HCT116 (cell line): ENCODE results near the gene VAMP2. TPM values are rescaled to one million over a fixed set of nuclear protein-coding genes. Genes with fewer than 3 reads are reported as not detected.

Experiments
- ATAC-seq: fragments of 200-7000 bp; cut with Tn5 transposase; 2 replicates; pipeline ENCODE4 v1.9.1; 2020; ENCODE audit warnings: mild to moderate bottlenecking, moderate library complexity
- BruUV-seq: library from RNA; stranded (reverse); fragments of 400-500 nt; replicated peaks from 2 replicates; lab custom pipeline; 2021; lab: Mats Ljungman, UMichigan
- CTCF ChIA-PET: fragments of 300-600 bp; sonication (Branson Sonifier 250); formaldehyde crosslinking; loops from one replicate; lab custom pipeline; 2021; ENCODE audit warnings: antibody characterized with exemption; lab: Charles Lee
- POLR2A ChIA-PET: fragments of 300-600, 350-600 bp; sonication (Branson Sonifier 250); formaldehyde crosslinking; loops from one replicate; lab custom pipeline; 2021; ENCODE audit warnings: antibody characterized with exemption; lab: Charles Lee
- RAD21 ChIA-PET, 2 experiments: fragments of 300-600 bp; sonication (Branson Sonifier 250); formaldehyde crosslinking; loops; one replicate each; lab custom pipeline; 2023; ENCODE audit warnings: low total read pairs in 2 of 2; ENCODE audit not compliant: uncharacterized antibody in 2 of 2, unreplicated experiment in 2 of 2, low non-redundant PET in 1 of 2; lab: Charles Lee
- DNase-seq: peaks from one replicate; pipeline ENCODE4 v3.0.0-alpha.2; 2010; ENCODE audit warnings: low read depth, low spot score
- H2AFZ ChIP-seq: fragments of 200-600 bp; shearing (Covaris generic), sonication (generic); 2 replicates; pipeline ENCODE4 v1.6.1; 2017; ENCODE audit warnings: low read depth, mixed run types, mixed read lengths, antibody characterized with exemption, low read length; ENCODE audit not compliant: poor library complexity, severe bottlenecking
- H3K27ac ChIP-seq: 2 replicates; pipeline ENCODE4 v1.5.1; 2012; ENCODE audit warnings: low read depth, low read length
- H3K27me3 ChIP-seq: fragments of 200-600 bp; sonication (generic); 2 replicates; pipeline ENCODE4 v1.6.1; 2016; ENCODE audit warnings: mixed run types, low read length, mixed read lengths; ENCODE audit not compliant: insufficient read depth
- H3K36me3 ChIP-seq, 2 experiments: fragments of 200-500 bp in 1 of 2; fragments of 200-600 bp in 1 of 2; sonication (Bioruptor generic) in 1 of 2; sonication (generic) in 1 of 2; 2 replicates each; pipeline versions ENCODE4 v1.5.1 to v1.6.1; 2014 to 2016; ENCODE audit warnings: low read length in 2 of 2, inconsistent platforms in 1 of 2, mixed read lengths in 1 of 2, mixed run types in 1 of 2; ENCODE audit not compliant: insufficient read depth in 2 of 2, control insufficient read depth in 1 of 2
- H3K4me1 ChIP-seq, 2 experiments: fragments of 200-600 bp in 1 of 2; sonication (generic) in 1 of 2; 2 replicates each; pipeline versions ENCODE4 v1.5.1 to v1.6.1; 2012 to 2017; ENCODE audit warnings: low read length in 2 of 2, inconsistent platforms in 1 of 2, mild to moderate bottlenecking in 1 of 2, mixed read lengths in 1 of 2, mixed run types in 1 of 2, moderate library complexity in 1 of 2; ENCODE audit not compliant: insufficient read depth in 2 of 2, control insufficient read depth in 1 of 2
- H3K4me2 ChIP-seq: fragments of 200-600 bp; sonication (generic); 2 replicates; pipeline ENCODE4 v1.6.1; 2017; ENCODE audit warnings: mixed run types, low read length, mixed read lengths
- H3K4me3 ChIP-seq, 2 experiments: fragments of 200-600 bp in 1 of 2; sonication (generic) in 1 of 2; replicated peaks in 1 of 2; 2 replicates each; pipeline ENCODE4 v1.5.1; 2011 to 2016; ENCODE audit warnings: low read length in 2 of 2, control low read depth in 1 of 2, low read depth in 1 of 2, mild to moderate bottlenecking in 1 of 2, mixed read lengths in 1 of 2, mixed run types in 1 of 2
- H3K79me2 ChIP-seq: fragments of 200-600 bp; sonication (generic); 2 replicates; pipeline ENCODE4 v1.6.1; 2017; ENCODE audit warnings: mild to moderate bottlenecking, mixed run types, low read length, moderate library complexity, mixed read lengths; ENCODE audit not compliant: insufficient read depth
- H3K9ac ChIP-seq: fragments of 200-600 bp; sonication (generic); 2 replicates; pipeline ENCODE4 v1.6.1; 2016; ENCODE audit warnings: low read length, mixed read lengths
- H3K9me2 ChIP-seq: fragments of 200-600 bp; sonication (generic), shearing (Covaris generic); 2 replicates; pipeline ENCODE4 v1.6.1; 2017; ENCODE audit warnings: mixed run types, mild to moderate bottlenecking, moderate library complexity; ENCODE audit not compliant: insufficient read depth
- H3K9me3 ChIP-seq, 2 experiments: fragments of 200-500 bp in 1 of 2; fragments of 200-600 bp in 1 of 2; sonication (Bioruptor generic) in 1 of 2; sonication (generic) in 1 of 2; 2 replicates each; pipeline ENCODE4 v1.6.1; 2014 to 2017; ENCODE audit warnings: low read length in 2 of 2, mixed read lengths in 2 of 2, inconsistent platforms in 1 of 2, low read depth in 1 of 2, mild to moderate bottlenecking in 1 of 2, mixed run types in 1 of 2, moderate library complexity in 1 of 2; ENCODE audit not compliant: control insufficient read depth in 1 of 2, insufficient read depth in 1 of 2
- H4K20me1 ChIP-seq: fragments of 200-600 bp; sonication (generic), shearing (Covaris generic); 2 replicates; pipeline ENCODE4 v1.6.1; 2017; ENCODE audit warnings: mixed run types, mild to moderate bottlenecking, moderate library complexity; ENCODE audit not compliant: insufficient read depth
- RAD21 ChIP-seq: IDR thresholded peaks from 2 replicates; pipeline ENCODE4 v1.6.1; 2012; ENCODE audit warnings: low read depth, mild to moderate bottlenecking
- REST ChIP-seq: IDR thresholded peaks from 2 replicates; pipeline ENCODE4 v1.6.1; 2012; ENCODE audit warnings: low read depth
- SIN3A ChIP-seq: IDR thresholded peaks from 2 replicates; pipeline ENCODE4 v1.6.1; 2012; ENCODE audit warnings: low read depth
- SP1 ChIP-seq: IDR thresholded peaks from 2 replicates; pipeline ENCODE4 v1.6.1; 2012; ENCODE audit warnings: low read depth
- intact Hi-C: fragments of 100-400 bp; cut with micrococcal nuclease; formaldehyde crosslinking; loops from 2 replicates; pipeline ENCODE4 v1.10.0; 2022
- total RNA-seq: library from RNA; stranded (reverse); gene quantifications from one replicate; pipeline ENCODE4 v1.2.1, GENCODE V29; 2021; ENCODE audit not compliant: unreplicated experiment

Gene VAMP2
- total RNA-seq, 1 experiment from 2014 or later: 35.9 TPM

DNA sequence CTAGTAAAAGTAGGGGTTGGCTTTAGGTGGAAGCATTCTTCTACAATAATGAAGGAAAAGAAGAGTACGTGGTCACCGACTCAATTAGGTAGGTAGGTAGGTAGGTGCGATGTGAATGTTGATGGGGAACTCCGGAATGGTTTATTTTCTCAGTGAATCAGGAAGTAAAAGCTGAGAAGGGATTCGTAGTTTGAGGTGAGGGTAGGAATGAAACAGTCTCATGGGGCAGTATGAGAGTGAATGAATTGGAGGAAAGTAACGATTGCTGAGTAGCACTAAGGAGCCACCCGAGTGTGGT, 24.4 kb downstream of the VAMP2 start:
- no peaks in the 10 kb centered on the region for H3K79me2 ChIP-seq
- POLR2A ChIA-PET: interaction anchor here (2.2 to 3.7 kb wide), 2 partner anchors 14 to 35 kb away, joined by 6 to 25 read pairs; partner anchors contain the start of gene PER1
- H3K9me2 ChIP-seq: no peaks in the 10 kb centered on the region
- no peaks in the 10 kb centered on the region for H3K9me3 ChIP-seq
- H3K27me3 ChIP-seq: no peaks in the 10 kb centered on the region
- DNase-seq (no peak), ATAC-seq (no peak)
- H2AFZ ChIP-seq: peak overlapping the region; percentile 29
- H3K9ac ChIP-seq: peak overlapping the region; percentile 44; the same call in 1 of the 2 replicates
- H3K4me1 ChIP-seq: peaks cover 32 to 66% of the 10 kb centered on the region in 2 experiments
- CTCF ChIA-PET: interaction anchor here (1.2 to 2.8 kb wide), 4 partner anchors 11 to 64 kb away, joined by 3 to 13 read pairs (median 6); partner anchors contain the start of gene BORCS6
- intact Hi-C loops: loop anchor here (2.0 to 5.0 kb wide), 3 partner anchors 18 to 84 kb away; no protein-coding TSS in a partner anchor
- 0 out of 2 replicates have a peak, but pooled peaks cover 6% of the 10 kb centered on the region for H4K20me1 ChIP-seq
- peaks cover 4 to 21% of the 10 kb centered on the region in 2 experiments for H3K36me3 ChIP-seq
- no TSS peak for BruUV-seq
- peak overlapping the region; percentile 77 for H3K4me2 ChIP-seq
- H3K4me3 ChIP-seq: peak overlapping the region in 1 of 2 experiments; percentile 33; a peak in 2 of 4 replicates
- RAD21 ChIA-PET: no interaction called here
- TF ChIP-seq RAD21 (no peak), SP1 (no peak), REST (no peak), SIN3A (no peak; the same call in 1 of the 2 replicates)
- TF ChIP-seq, all 23 proteins: peak for 0
- H3K27ac ChIP-seq: peak overlapping the region; percentile 16
